HUES48 (cell line): Measurements from ENCODE around the gene FARSA.
A peak's percentile ranks its signal among the peaks of the same experiment; 100 is the strongest.

Experiments used
- H3K27ac ChIP-seq: one replicate; pipeline ENCODE4 v1.7.0; 2013; ENCODE audit warnings: low read depth, low read length, inconsistent platforms
- H3K27me3 ChIP-seq: 2 replicates; pipeline ENCODE4 v1.6.1; 2013; ENCODE audit warnings: mild to moderate bottlenecking, low read length; ENCODE audit not compliant: control insufficient read depth, insufficient read depth
- H3K36me3 ChIP-seq: 2 replicates; pipeline ENCODE4 v1.6.1; 2013; ENCODE audit warnings: low read length; ENCODE audit not compliant: control insufficient read depth, insufficient read depth
- H3K4me1 ChIP-seq: 2 replicates; pipeline ENCODE4 v1.6.1; 2013; ENCODE audit warnings: mild to moderate bottlenecking, low read length; ENCODE audit not compliant: control insufficient read depth, insufficient read depth
- H3K4me3 ChIP-seq: 2 replicates; pipeline ENCODE4 v1.5.1; 2013; ENCODE audit warnings: mild to moderate bottlenecking, low read depth, low read length
- H3K9ac ChIP-seq: 2 replicates; pipeline ENCODE4 v1.6.1; 2013; ENCODE audit warnings: mild to moderate bottlenecking, low read depth, low read length, moderate library complexity
- H3K9me3 ChIP-seq: 2 replicates; pipeline ENCODE4 v1.6.1; 2013; ENCODE audit warnings: low read length; ENCODE audit not compliant: control insufficient read depth, insufficient read depth

FARSA gene

DNA sequence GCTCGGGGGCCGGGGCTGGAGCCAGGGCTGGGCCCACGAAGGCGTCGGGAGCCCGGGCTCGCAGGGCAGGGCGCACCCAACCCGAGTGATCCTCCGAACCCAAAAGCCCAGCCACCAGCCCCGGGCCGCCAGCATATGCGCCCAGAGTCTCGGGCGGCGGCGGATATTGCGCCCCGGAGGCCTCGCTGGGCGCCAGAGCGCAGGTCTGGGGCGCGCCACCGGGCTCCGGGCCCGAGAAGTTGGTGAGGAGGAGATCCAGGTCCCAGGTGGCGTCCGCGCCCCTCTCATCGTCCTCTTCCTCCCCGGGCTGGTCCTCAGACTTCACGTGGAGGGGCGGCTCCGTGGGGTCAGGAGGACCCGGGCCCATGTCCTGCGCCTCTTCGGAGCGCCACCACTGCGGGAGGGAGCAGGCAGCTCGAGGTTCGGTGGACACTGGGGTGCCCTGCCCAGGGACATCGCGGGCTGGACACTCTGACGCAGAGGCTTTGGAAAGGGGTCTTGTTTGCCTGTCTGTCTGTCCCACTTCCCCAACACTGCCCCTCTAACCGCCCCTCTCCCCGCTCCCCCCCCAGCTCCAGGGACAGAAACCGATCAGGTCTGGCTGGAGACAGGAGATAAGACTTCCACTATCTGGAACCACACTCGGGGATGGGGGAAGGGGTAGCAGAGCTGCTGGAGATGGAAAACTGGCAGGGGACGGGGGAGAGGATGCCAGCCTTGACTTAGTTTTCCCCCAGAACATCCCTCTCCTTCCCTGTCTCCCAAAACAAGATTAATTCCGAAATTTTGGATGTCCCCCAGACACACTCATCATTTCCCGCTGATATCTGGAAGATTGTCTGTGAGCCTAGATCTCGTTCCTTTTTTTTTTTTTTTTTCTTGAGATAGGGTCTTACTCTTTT is 47.5 kb downstream of the FARSA start:
- no peak overlapping the region for H3K27ac ChIP-seq
- H3K36me3 ChIP-seq: no peaks in the 10 kb centered on the region
- peak overlapping the region; percentile 74 for H3K4me3 ChIP-seq
- no peaks in the 10 kb centered on the region for H3K9me3 ChIP-seq
- H3K4me1 ChIP-seq: no peaks in the 10 kb centered on the region; the same call in 1 of the 2 replicates
- H3K27me3 ChIP-seq: peaks cover 8% of the 10 kb centered on the region; the same call in 1 of the 2 replicates
- peak overlapping the region; percentile 27; the same call in 1 of the 2 replicates for H3K9ac ChIP-seq

DNA sequence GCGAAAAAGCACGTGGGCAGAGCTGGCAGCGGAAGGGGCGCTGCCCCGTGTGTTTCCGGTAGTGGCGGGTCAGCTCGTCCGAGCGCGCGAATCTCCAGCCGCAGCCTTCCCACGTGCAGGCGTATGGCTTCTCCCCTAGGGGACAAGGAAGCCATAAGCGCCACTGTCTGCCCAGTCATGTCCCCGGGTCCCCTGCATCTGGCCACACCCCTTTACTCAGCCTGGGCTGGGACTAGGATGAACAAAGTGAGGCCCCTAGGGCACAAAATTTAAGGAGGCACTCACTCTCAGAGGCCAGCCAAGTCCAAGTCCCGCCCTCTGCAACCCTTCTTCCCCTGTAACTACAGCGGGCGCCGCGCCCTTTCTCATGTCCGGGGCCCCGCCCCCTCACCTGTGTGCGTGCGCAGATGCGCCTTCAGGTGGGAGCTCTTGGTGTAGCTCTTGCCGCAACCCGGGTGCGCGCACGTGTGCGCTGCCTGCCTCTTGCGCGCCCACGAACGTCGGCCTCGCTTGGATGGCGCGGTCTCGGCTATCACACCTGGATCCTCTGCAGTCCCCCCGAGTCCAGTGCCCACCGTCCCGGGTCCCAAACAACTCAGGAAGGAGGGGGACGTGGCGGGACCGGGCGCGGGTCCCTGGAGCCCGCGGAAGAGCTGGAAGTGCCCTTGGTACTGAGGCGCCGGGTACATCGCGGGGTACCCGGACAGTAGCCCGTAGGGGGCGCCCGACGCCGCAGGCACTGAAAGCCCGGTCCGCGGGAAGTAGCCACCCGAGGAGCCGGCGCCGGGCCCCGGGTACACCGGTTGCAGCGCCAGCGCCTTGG is 48.4 kb downstream of the FARSA start:
- Histone ChIP-seq H3K27ac (peak overlapping the region; percentile 25), H3K9ac (peak overlapping the region; percentile 74), H3K36me3 (no peaks in the 10 kb centered on the region), H3K9me3 (no peaks in the 10 kb centered on the region), H3K4me3 (peak overlapping the region; percentile 74), H3K27me3 (peaks cover 8% of the 10 kb centered on the region; the same call in 1 of the 2 replicates), H3K4me1 (no peaks in the 10 kb centered on the region; the same call in 1 of the 2 replicates)

DNA sequence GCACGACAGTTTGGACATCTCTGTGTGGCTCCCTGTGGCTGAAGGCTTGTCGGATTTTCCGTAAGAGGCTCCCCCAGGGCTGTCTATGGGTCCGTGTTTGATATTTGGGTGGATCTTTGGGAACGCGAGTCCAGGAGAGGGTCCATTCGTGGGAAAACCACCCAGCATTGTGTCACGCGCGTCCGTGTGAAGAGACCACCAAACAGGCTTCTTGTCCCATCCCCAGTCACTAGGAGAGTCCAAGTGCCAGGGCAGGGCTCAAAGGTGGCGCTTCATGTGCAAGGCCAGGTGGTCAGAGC is 48.9 kb downstream of the FARSA start:
- Histone ChIP-seq H3K9ac (no peak overlapping the region), H3K9me3 (no peaks in the 10 kb centered on the region), H3K27ac (peak overlapping the region; percentile 25), H3K4me3 (peak overlapping the region; percentile 74; the same call in 1 of the 2 replicates), H3K27me3 (peaks cover 8% of the 10 kb centered on the region; the same call in 1 of the 2 replicates), H3K36me3 (no peaks in the 10 kb centered on the region), H3K4me1 (no peaks in the 10 kb centered on the region; the same call in 1 of the 2 replicates)

DNA sequence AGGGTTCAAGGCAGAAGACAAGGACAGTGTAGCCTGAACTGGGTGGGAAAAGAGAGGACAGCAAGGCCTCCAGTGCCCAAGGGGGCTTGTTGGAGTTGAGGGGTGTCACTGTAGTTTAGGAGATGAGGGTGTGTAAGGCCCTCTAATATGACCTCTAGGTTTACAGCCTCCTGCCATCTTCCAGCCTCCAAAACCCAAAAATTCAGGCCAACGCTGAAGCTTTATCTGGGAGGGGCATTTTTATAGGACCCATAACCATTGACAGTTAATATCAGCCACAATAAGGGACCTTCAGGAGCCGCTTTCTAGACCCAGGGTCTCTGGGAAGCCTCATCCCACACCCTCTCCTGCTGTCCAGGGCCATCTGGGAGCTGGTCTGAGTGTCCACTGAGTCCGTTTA is 49.3 kb downstream of the FARSA start:
- no peaks in the 10 kb centered on the region; the same call in 1 of the 2 replicates for H3K4me1 ChIP-seq
- H3K9me3 ChIP-seq: no peaks in the 10 kb centered on the region
- H3K27ac ChIP-seq: no peak overlapping the region
- no peaks in the 10 kb centered on the region for H3K36me3 ChIP-seq
- no peak overlapping the region for H3K9ac ChIP-seq
- no peak overlapping the region for H3K4me3 ChIP-seq
- H3K27me3 ChIP-seq: peaks cover 8% of the 10 kb centered on the region; the same call in 1 of the 2 replicates

DNA sequence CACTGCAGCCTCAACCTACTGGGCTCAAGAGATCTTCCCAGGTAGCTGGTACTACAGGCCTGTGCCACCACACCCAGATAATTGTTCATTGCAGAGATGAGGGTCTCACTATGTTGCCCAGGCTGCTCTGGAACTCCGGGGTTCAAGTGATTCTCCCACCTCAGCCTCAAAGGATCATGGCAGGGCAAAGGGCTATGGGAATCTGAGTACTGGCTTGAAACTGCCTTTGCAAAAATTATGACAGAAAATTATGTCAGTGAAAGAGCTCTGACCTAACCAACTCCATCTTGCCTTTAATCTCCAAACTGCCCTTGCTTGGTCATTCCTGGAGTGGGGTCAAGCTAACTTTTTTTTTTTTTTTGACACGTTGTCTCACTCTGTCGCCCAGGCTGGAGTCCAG is 50.9 kb downstream of the FARSA start:
- H3K4me3 ChIP-seq: no peak overlapping the region
- H3K36me3 ChIP-seq: peaks cover 10% of the 10 kb centered on the region; the same call in 1 of the 2 replicates
- H3K27me3 ChIP-seq: peaks cover 8% of the 10 kb centered on the region; the same call in 1 of the 2 replicates
- H3K4me1 ChIP-seq: no peaks in the 10 kb centered on the region; the same call in 1 of the 2 replicates
- no peaks in the 10 kb centered on the region for H3K9me3 ChIP-seq
- H3K9ac ChIP-seq: no peak overlapping the region
- no peak overlapping the region for H3K27ac ChIP-seq

DNA sequence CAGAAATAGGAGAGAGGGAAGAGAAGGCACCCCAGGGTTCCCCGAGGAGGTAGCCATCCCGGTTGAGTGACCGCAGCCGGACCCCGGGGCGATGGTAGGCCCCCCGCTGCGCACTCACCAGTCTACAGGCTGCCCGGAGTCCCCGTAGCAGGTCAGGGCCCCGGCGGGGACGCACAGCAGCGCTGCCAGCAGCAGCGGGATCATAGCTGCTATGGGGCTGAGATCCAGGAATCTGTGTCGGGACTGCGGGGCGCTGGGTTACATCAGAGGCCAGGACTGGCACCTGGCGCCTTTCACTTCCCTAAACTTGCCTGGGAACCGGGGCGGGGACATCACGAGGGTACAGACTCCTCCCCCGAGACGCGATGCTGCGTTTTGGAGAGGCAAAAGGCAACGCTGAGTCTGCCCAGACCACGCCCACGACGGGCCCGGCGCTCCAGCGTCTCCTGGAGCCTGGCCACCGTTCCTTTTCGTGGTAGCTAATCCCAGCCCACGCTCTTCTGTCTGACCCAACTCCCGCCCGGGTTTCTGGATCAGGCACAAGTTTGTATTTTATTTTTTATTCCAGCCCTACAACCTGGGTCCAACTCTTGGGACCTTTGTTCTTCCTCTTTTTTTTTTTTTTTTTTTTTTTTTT is 52.2 kb downstream of the FARSA start, which contains the start of gene DNASE2:
Gene DNASE2, minus strand, starts transcription at position 278 of the 637 bp plus-strand sequence. Its CDS starts 74 bp downstream, at position 204.
- Histone ChIP-seq H3K9ac (peak within 1 kb of the TSS; percentile 72), H3K9me3 (no peaks in the 10 kb centered on the region), H3K4me1 (no peaks in the 10 kb centered on the region; the same call in 1 of the 2 replicates), H3K36me3 (peaks cover 12% of the 10 kb centered on the region; the same call in 1 of the 2 replicates), H3K27ac (peak within 1 kb of the TSS; percentile 79), H3K4me3 (peak within 1 kb of the TSS; percentile 84), H3K27me3 (peaks cover 2% of the 10 kb centered on the region; the same call in 1 of the 2 replicates)

DNA sequence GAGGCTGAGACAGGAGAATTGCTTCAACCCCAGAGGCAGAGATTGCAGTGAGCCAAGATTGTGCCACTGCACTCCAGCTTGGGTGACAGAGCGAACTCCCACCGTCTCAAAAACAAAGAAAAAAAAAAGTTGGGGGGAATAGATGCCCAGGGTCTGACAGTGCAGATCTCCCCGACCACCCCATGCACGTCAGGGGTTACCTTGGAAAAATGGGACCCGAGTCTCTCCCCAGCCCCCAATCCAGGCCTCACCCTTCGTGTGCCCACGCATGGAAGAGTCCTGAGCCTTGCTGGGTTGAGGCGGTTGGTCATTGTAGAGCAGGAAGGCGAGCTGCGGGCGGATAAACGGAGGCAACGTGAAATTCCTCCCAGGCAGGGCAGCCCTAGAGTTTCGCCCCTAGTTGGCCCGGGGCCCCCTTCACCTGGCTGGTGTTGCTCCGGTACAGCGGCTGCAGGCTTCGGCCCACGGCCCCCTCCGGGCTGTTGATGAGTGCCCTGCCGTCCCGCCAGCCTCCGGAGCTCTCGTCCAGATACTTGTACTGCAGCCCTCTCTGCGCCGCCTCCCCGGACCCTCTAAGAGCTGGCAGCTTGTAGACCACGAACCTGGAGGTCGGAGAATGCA is 52.9 kb downstream of the FARSA start:
- no peaks in the 10 kb centered on the region; the same call in 1 of the 2 replicates for H3K4me1 ChIP-seq
- peak overlapping the region; percentile 79 for H3K27ac ChIP-seq
- no peaks in the 10 kb centered on the region; the same call in 1 of the 2 replicates for H3K27me3 ChIP-seq
- peak overlapping the region; percentile 72 for H3K9ac ChIP-seq
- no peaks in the 10 kb centered on the region for H3K9me3 ChIP-seq
- peak overlapping the region; percentile 84 for H3K4me3 ChIP-seq
- peaks cover 12% of the 10 kb centered on the region; the same call in 1 of the 2 replicates for H3K36me3 ChIP-seq

DNA sequence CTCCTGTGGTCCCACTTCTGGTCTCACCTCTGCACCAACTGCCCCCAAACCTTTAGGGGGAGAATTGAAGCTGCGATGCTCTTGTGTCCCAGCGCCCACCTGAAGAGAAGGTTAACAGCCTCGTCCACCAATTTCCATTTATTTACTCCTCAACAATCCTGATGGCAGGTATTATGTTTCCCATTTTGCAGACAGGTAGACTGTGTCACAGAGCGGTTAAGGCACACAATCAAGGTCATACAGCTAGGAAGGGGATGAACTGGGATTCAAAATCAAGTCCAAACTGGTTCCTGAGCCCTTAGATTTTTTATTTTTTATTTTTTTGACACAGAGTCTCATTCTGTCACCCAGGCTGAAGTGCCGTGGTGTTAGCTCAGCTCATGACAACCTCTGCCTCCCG is 58.4 kb downstream of the FARSA start:
- Histone ChIP-seq H3K9me3 (no peaks in the 10 kb centered on the region), H3K4me3 (no peak overlapping the region), H3K36me3 (peaks cover 25% of the 10 kb centered on the region; the same call in 1 of the 2 replicates)

DNA sequence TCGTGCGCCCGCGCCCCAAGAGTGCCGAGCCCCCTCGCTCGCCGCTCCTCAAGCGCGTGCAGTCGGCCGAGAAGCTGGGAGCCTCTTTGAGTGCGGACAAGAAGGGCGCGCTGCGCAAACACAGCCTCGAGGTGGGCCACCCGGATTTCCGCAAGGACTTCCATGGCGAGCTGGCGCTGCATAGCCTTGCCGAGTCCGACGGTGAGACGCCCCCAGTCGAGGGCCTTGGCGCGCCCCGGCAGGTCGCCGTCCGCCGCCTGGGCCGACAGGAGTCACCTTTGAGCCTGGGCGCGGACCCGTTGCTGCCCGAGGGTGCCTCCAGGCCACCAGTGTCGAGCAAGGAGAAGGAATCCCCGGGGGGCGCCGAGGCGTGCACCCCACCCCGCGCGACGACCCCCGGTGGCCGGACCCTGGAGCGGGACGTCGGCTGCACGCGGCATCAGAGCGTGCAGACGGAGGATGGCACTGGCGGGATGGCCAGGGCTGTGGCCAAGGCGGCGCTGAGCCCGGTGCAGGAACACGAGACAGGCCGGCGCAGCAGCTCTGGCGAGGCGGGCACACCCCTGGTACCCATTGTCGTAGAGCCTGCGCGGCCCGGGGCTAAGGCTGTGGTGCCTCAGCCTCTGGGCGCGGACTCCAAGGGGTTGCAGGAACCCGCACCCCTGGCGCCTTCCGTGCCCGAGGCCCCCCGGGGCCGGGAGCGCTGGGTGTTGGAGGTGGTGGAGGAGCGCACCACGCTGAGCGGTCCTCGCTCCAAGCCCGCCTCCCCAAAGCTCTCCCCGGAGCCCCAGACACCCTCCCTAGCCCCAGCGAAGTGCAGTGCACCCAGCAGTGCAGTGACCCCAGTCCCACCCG is 59.4 kb downstream of the FARSA start:
- H3K9ac ChIP-seq: no peak overlapping the region
- peak overlapping the region; percentile 46; the same call in 1 of the 2 replicates for H3K4me3 ChIP-seq
- H3K36me3 ChIP-seq: peaks cover 27% of the 10 kb centered on the region
- no peak overlapping the region for H3K27ac ChIP-seq
- H3K4me1 ChIP-seq: no peaks in the 10 kb centered on the region
- H3K27me3 ChIP-seq: no peaks in the 10 kb centered on the region
- H3K9me3 ChIP-seq: no peaks in the 10 kb centered on the region

More for the DNA sequence above, 58.4 kb downstream of the FARSA start:
- no peak overlapping the region for H3K27ac ChIP-seq
- no peaks in the 10 kb centered on the region for H3K27me3 ChIP-seq
- no peak overlapping the region for H3K9ac ChIP-seq
- no peaks in the 10 kb centered on the region for H3K4me1 ChIP-seq
